Glutamatergic neuron (in vitro differentiated cells): ENCODE results near the gene KIF2C. TPM values are rescaled to one million over a fixed set of nuclear protein-coding genes. Genes with fewer than 3 reads are reported as not detected.

Experiments
- DNase-seq: peaks from one replicate; pipeline ENCODE4 v3.0.0; 2022
- H3K27ac Mint-ChIP-seq: one replicate; pipeline ENCODE4 v1.8.0; 2020; ENCODE audit warnings: mild to moderate bottlenecking, mixed read lengths, inconsistent platforms; ENCODE audit not compliant: unreplicated experiment
- H3K27me3 Mint-ChIP-seq: one replicate; pipeline ENCODE4 v1.8.0; 2020; ENCODE audit warnings: mild to moderate bottlenecking, moderate library complexity, mixed read lengths, inconsistent platforms; ENCODE audit not compliant: unreplicated experiment
- H3K36me3 Mint-ChIP-seq: one replicate; pipeline ENCODE4 v1.8.0; 2020; ENCODE audit warnings: mild to moderate bottlenecking, mixed read lengths, inconsistent platforms; ENCODE audit not compliant: unreplicated experiment
- H3K4me1 Mint-ChIP-seq: one replicate; pipeline ENCODE4 v1.8.0; 2020; ENCODE audit warnings: mild to moderate bottlenecking, low read depth, mixed read lengths, inconsistent platforms; ENCODE audit not compliant: unreplicated experiment
- H3K4me3 Mint-ChIP-seq: one replicate; pipeline ENCODE4 v1.8.0; 2020; ENCODE audit warnings: mild to moderate bottlenecking, mixed read lengths, inconsistent platforms; ENCODE audit not compliant: unreplicated experiment
- H3K9me3 Mint-ChIP-seq: one replicate; pipeline ENCODE4 v1.8.0; 2020; ENCODE audit warnings: mild to moderate bottlenecking, moderate library complexity, mixed read lengths, inconsistent platforms; ENCODE audit not compliant: unreplicated experiment
- total RNA-seq: library from RNA; stranded (reverse); fragmentation: NEBNext Ultra II Directional; extraction: Animal tissue kit (Norgen Biotek cat#: 25700); gene quantifications from one replicate; pipeline ENCODE4 v1.2.1, GENCODE V29; 2021; ENCODE audit not compliant: unreplicated experiment
- TF ChIP-seq, protein P1 (sequence below): fragments of 200-600 bp; sonication (generic); IDR thresholded peaks from one replicate; pipeline ENCODE4 v1.5.0; 2021; ENCODE audit not compliant: partially characterized antibody, unreplicated experiment

KIF2C gene
- total RNA-seq, 1 donor from 2014 or later, result 8.6 TPM

DNA sequence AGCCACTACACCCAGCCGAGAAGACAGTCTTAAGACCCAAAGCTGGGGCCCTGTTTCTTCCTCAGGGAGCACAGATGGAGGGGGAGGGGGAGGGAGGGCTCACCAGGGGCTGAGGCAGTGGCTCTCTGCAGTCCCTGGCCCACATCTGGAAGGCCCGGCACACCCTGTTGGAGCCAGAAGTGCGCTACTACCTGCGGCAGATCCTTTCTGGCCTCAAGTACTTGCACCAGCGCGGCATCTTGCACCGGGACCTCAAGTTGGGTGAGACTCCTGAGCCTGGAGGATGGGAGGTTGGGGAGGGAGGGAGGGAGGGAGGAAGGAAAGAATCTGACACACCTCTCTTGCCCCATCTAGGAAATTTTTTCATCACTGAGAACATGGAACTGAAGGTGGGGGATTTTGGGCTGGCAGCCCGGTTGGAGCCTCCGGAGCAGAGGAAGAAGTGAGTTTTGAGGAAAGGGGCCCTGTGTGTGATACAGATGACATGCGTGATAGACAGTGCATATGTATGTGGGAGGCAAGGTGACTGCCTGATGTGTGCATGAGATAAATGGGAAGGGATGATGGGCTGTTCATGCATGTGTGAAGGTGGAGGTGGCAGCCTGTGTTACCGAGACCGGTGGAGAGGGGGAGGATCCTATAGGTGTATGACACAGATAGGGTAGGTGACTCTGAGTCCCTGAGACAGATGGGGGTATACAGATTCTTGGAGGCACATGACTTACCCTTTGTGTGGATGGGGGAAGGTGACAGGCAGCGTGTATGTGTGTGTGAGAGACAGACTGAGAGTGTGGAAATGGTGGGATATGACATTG lies 62.1 kb downstream of the KIF2C start:
- TF ChIP-seq, protein P1, sequence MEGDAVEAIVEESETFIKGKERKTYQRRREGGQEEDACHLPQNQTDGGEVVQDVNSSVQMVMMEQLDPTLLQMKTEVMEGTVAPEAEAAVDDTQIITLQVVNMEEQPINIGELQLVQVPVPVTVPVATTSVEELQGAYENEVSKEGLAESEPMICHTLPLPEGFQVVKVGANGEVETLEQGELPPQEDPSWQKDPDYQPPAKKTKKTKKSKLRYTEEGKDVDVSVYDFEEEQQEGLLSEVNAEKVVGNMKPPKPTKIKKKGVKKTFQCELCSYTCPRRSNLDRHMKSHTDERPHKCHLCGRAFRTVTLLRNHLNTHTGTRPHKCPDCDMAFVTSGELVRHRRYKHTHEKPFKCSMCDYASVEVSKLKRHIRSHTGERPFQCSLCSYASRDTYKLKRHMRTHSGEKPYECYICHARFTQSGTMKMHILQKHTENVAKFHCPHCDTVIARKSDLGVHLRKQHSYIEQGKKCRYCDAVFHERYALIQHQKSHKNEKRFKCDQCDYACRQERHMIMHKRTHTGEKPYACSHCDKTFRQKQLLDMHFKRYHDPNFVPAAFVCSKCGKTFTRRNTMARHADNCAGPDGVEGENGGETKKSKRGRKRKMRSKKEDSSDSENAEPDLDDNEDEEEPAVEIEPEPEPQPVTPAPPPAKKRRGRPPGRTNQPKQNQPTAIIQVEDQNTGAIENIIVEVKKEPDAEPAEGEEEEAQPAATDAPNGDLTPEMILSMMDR, result no peak
- DNase-seq, result peak; percentile 54
- H3K27ac Mint-ChIP-seq, result peak overlapping the region; percentile 99

DNA sequence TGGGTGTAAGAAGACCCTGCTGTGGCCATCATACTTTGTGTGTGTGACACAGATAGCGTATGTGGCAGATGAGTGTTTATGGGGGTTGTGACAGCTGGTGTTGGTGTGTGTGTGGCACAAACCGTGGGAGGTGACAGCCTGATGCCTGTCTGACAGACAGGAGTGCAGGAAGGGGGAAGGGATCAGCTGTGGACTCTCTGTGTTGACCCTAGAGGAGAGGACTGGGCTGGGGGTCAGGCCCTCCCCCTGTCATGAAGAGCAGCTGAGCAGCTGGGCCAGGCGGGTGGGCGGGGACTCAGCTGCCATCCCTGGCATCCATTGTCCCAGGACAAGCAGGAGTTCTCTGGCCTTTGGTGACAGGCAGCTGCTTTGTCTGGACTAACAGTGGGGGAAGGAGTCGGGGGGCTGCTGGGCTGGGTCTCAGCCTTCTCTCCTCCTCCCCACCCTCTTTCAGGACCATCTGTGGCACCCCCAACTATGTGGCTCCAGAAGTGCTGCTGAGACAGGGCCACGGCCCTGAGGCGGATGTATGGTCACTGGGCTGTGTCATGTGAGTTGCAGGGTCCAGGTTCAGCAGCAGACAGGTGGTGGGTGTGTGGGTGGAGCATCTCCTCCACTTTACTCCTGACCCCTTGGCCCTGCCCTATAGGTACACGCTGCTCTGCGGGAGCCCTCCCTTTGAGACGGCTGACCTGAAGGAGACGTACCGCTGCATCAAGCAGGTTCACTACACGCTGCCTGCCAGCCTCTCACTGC lies 62.8 kb downstream of the KIF2C start:
- peaks cover 28% of the 10 kb centered on the region for H3K4me1 Mint-ChIP-seq
- TF ChIP-seq, protein P1, result no peak
- peaks cover 16% of the 10 kb centered on the region for H3K27me3 Mint-ChIP-seq
- H3K9me3 Mint-ChIP-seq, result peaks cover 14% of the 10 kb centered on the region
- H3K27ac Mint-ChIP-seq, result peak overlapping the region; percentile 99
- peak overlapping the region; percentile 91 for H3K4me3 Mint-ChIP-seq
- H3K36me3 Mint-ChIP-seq, result peaks cover 6% of the 10 kb centered on the region
- DNase-seq, result peak; percentile 80

More for the DNA sequence above, 62.1 kb downstream of the KIF2C start:
- Mint-ChIP-seq H3K36me3 (peaks cover 6% of the 10 kb centered on the region), H3K4me3 (peak overlapping the region; percentile 91), H3K4me1 (peaks cover 20% of the 10 kb centered on the region), H3K9me3 (peaks cover 14% of the 10 kb centered on the region), H3K27me3 (peaks cover 16% of the 10 kb centered on the region)

DNA sequence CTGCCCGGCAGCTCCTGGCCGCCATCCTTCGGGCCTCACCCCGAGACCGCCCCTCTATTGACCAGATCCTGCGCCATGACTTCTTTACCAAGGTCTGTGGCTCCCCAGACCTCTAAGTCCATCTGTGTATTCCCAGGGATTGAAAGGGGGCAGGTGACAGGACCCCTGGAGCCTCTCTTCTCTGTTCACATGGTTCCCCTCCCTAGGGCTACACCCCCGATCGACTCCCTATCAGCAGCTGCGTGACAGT lies 63.4 kb downstream of the KIF2C start:
- H3K4me1 Mint-ChIP-seq, result peaks cover 32% of the 10 kb centered on the region
- TF ChIP-seq, protein P1, result no peak
- H3K27me3 Mint-ChIP-seq, result peaks cover 16% of the 10 kb centered on the region
- DNase-seq, result no peak
- peaks cover 15% of the 10 kb centered on the region for H3K9me3 Mint-ChIP-seq
- H3K36me3 Mint-ChIP-seq, result peaks cover 6% of the 10 kb centered on the region
- peak overlapping the region; percentile 91 for H3K4me3 Mint-ChIP-seq
- H3K27ac Mint-ChIP-seq, result peak overlapping the region; percentile 99

DNA sequence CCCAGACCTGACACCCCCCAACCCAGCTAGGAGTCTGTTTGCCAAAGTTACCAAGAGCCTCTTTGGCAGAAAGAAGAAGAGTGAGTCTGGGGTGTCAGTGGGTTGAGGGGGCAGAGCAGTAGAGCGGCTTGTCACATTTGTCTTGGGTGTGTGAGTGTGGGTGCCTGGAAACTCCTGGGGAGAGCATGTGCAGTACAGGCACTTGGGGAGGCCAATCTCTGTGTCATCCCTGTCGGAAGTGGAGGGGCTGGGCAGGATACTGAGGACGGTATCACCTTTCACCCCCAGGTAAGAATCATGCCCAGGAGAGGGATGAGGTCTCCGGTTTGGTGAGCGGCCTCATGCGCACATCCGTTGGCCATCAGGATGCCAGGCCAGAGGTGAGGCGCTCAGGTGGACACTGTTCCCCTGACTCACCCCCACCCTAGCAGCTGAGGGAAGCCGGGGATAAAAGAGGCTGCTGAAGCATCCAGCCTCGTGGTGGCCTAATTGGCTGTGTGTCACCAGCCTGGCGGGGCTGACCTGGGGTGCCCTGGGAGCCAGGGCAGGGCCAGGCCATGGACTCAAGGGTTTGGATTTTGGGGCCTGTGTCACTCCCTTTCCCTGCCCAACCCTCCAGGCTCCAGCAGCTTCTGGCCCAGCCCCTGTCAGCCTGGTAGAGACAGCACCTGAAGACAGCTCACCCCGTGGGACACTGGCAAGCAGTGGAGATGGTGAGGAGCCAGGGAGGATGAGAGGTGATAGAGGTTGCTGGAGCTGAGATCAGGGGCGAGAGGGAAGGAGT lies 63.9 kb downstream of the KIF2C start:
- Mint-ChIP-seq H3K4me3 (peak overlapping the region; percentile 91), H3K27me3 (peaks cover 16% of the 10 kb centered on the region), H3K9me3 (peaks cover 15% of the 10 kb centered on the region), H3K27ac (peak overlapping the region; percentile 99), H3K4me1 (peaks cover 31% of the 10 kb centered on the region), H3K36me3 (peaks cover 6% of the 10 kb centered on the region)
- TF ChIP-seq, protein P1, result no peak
- DNase-seq, result no peak
